OCI-LY3 (cell line): Measurements from ENCODE around the gene KCNAB1.

ENCODE experiments used
- CTCF ChIP-seq: fragments of 200-600, 300-600 bp; sonication (generic); IDR thresholded peaks from 2 replicates; pipeline ENCODE4 v1.5.1; 2014; ENCODE audit warnings: antibody characterized with exemption, low read length, low read depth
- EZH2phosphoT487 ChIP-seq: fragments of 200-600 bp; shearing (Covaris generic); IDR thresholded peaks from 2 replicates; pipeline ENCODE4 v1.6.1; 2018; ENCODE audit warnings: antibody characterized with exemption, mixed run types, low read depth

- TF ChIP-seq CTCF (no peak), EZH2phosphoT487 (no peak)
These were observed 25.5 kb downstream of the KCNAB1 start for GRCh38 chr3:156145866-156146265.
